GM21367 (cell line): ENCODE measurements around the gene GBGT1.
A peak's percentile ranks its signal among the peaks of the same experiment; 100 is the strongest.

Source experiments
- ATAC-seq: cut with Tn5 transposase; IDR thresholded peaks from one replicate; pipeline ENCODE4 v1.9.1; 2021; ENCODE audit not compliant: unreplicated experiment

Gene GBGT1

DNA sequence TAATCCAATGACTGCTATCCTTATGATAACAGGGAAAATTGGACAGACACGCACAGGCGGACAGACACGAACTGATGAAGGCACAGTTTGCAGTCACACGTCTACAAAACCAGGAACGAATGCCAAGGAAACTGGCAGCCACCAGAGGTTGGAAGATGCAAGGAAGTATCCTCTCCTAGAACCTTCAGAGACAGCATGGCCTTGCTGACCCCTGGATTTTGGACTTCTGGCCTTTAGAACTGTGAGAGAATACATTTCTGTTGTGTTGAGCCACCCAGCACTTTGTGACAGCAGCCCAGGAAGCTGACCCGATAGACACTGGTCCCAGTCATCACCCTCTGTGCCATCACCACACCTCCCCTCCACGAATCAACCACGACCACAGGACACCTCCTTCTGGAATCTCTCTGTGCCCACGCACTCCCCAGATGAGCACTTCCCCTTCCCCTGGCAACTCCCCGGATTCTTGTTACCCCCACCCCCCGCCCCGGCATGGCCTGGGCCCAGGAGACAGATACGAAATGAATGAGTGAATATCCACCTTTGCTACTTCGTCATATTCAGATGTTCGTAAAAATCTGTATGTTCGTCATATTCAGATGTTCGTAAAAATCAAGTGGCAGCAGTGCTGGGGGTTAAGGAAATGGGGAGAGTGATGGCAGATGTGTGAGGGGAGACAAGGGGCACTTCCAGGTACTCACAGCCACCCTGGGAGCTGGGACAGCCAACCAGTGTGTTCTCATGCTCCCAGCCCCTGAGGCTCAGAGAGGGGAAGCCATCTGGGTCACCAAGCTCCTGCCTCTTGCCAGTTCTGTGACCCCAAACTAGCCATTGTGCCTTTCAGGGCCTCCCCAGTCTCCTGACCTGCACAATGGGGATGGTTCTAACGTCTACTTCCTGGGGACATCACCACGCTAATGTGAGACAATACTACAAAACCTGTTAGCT, 18.5 kb downstream of the GBGT1 start:
- ATAC-seq = no peak

GRCh38 chr9:133144142-133144903, 19.4 kb downstream of the GBGT1 start:
- ATAC-seq = peak; percentile 30

DNA sequence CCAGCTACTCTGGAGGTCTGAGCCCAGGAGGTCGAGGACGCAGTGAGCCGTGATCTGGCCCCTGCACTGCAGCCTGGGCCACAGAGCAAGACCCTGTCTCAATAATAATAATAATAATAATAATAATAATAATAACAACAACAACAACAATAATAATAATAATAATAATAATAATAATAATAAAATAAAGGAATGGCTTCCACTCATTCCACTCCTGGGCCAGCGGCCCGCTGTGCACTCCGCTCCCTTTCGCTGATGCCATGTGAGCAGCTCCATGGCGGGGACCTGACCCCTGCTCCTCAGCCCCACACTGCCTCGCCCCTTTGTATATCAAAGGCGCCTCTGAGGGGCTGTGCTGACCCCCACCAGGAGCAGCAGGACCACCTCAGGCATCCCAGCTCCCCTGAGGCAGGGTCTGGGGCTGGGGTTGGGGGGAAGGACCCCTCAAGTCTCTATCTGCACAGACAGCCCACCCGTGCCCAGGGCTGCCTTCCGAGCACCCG, 20.0 kb downstream of the GBGT1 start:
- no peak for ATAC-seq

DNA sequence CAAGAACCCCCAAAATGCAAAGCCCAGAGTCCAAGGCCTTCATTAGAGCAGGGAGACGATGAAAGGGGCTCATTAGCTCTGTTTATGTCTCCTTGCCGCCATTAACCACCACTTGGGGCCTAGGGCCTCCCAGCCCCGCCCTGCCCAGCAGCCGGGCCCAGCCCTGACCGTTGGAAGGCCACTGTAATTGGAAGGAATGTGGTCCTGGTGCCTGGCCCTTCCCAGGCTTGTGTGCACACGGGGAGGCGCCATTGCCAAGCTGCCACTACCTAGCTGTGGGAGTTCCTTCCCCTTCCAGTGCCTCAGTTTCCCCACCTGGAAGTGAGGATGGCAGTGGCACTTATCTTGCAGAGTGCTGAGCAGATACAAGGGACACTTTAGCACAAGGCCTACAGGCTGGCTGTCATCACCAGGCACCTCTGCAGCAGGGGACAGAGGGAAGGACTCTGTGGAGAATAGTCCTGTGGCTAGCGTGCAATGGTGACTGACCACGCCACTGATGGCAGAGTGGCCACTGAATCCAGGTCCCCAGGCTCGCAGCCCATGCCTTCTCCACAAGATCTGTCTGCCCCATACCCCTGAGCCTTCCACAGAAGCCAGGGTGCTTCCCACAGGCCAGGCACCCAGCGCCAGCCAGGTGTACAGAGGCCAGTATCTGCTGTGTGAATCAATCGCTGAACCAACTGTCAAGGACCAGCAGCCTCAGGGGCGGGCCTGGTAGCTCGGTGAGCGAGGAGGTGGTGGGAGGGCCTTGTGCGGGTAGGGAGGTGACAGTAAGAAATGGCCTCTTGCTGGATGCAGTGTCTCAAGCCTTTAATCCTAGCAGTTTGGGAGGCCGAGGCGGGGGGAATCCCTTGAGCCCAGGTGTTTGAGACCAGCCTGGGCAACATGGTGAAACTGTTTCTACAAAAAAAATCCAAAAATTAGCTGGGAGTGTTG, 20.8 kb downstream of the GBGT1 start:
- ATAC-seq = no peak

- ATAC-seq = no peak
Observed at GRCh38 chr9:133141833-133142595, 21.7 kb downstream of the GBGT1 start.

DNA sequence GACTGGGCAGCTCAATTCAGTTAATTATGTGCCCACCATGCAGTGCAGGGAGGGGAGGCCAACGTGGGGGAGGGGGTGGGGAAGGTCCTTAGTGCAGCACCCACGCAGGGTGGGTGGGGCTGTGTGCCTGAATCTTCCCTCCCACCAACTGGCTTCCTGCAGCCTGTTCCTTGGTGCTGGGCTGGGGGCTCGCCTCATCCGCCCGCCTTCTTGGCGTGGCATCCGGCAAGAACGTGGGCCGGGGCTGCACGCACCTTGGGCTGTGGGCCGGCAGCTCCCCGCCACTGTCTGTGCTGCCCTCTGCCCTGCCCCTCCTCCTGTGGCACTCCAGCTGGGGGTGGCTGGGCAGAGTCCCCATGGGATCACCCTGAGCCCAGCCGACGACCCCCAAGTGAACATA, 23.1 kb downstream of the GBGT1 start:
- no peak for ATAC-seq

GRCh38 chr9:133140174-133140505, 23.6 kb downstream of the GBGT1 start:
- ATAC-seq = no peak

- ATAC-seq = no peak
Observed at GRCh38 chr9:133139246-133140173, 24.2 kb downstream of the GBGT1 start.

- ATAC-seq = no peak
Observed at GRCh38 chr9:133137451-133138231, 26.1 kb downstream of the GBGT1 start.

GRCh38 chr9:133135146-133135745, 28.5 kb downstream of the GBGT1 start:
- no peak for ATAC-seq

GRCh38 chr9:133134388-133135145, 29.1 kb downstream of the GBGT1 start:
- ATAC-seq = no peak

GRCh38 chr9:133133681-133134387, 29.9 kb downstream of the GBGT1 start:
- peak; percentile 68 for ATAC-seq

DNA sequence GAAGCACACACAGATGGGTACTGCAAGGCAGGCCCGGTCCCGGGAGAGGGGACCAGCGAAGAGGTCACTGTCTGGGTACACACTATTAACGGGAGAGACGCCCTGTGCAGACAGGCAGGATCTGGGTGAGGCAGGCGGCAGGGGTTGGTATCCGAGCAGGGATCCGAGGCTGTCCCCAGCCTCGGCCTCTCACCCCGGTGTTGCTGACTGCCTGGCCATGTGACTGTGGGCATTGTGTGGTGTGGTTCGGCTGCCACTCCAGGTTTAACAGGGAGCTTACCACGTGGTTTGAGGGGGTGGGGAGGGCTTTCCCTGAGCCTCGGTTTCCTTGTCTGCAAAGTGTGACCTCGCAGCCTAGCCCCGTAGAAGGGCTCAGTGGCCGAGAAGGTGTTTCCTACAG, 31.5 kb downstream of the GBGT1 start:
- ATAC-seq = no peak

DNA sequence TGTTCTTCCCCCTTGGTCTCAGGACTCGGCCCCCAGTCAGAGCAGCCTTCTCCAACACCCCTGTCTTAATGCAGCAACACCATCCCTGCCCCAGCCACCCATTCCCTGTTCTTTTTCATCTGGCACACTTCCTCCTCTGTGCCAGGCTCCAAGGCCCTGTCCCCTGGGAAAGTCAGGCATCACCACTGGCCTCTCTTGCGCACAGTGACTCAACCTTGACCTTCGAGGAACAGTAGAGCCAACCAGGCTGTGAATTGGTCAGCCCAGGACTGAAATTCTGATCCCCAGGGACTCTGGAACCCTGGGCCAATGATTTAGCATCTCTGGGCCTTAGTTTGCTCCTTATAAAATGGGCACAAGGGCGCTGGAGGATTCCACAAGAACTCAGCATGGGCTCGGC, 32.2 kb downstream of the GBGT1 start:
- ATAC-seq = no peak

GRCh38 chr9:133130685-133131244, 32.9 kb downstream of the GBGT1 start:
- ATAC-seq = no peak
